K562 (cell line): ENCODE data around the gene MYL12B. TPM values are rescaled to one million over a fixed set of nuclear protein-coding genes. Genes with fewer than 3 reads are reported as not detected.

Experiments used
- BRCA1 ChIP-seq, 2 experiments: fragments of 450-650 bp in 1 of 2; sonication (generic) in 1 of 2; formaldehyde crosslinking in 1 of 2; IDR thresholded peaks; 2 replicates each; pipeline versions ENCODE4 v1.5.0 to v1.6.1; 2017 to 2020; ENCODE audit warnings: mild to moderate bottlenecking in 1 of 2, missing genetic modification reagents in 1 of 2
- C11orf30 ChIP-seq: fragments of 450-650 bp; IDR thresholded peaks from 2 replicates; pipeline ENCODE4 v1.6.1; 2016; ENCODE audit warnings: low read depth, mild to moderate bottlenecking
- DDX20 ChIP-seq: fragments of 450-650 bp; IDR thresholded peaks from 2 replicates; pipeline ENCODE4 v1.6.1; 2016; ENCODE audit warnings: missing genetic modification characterization, low read depth, mild to moderate bottlenecking, missing compliant biosample characterization, moderate library complexity
- FOXA1 ChIP-seq: fragments of 450-650 bp; IDR thresholded peaks from 2 replicates; pipeline ENCODE4 v1.6.1; 2016; ENCODE audit warnings: mild to moderate bottlenecking, borderline replicate concordance
- GABPB1 ChIP-seq: sonication (generic); formaldehyde crosslinking; IDR thresholded peaks from 2 replicates; pipeline ENCODE4 v1.8.0; 2022; ENCODE audit warnings: mild to moderate bottlenecking, missing genetic modification reagents
- GTF2E2 ChIP-seq: fragments of 200-800 bp; sonication (Bioruptor generic); IDR thresholded peaks from 2 replicates; pipeline ENCODE4 v1.6.1; 2016; ENCODE audit warnings: missing genetic modification characterization, missing compliant biosample characterization
- HDAC1 ChIP-seq, 2 experiments: fragments of 450-650 bp; IDR thresholded peaks; 2 replicates each; pipeline ENCODE4 v1.6.1; 2016 to 2017; ENCODE audit warnings: inconsistent platforms in 1 of 2, mild to moderate bottlenecking in 1 of 2, moderate library complexity in 1 of 2
- HLTF ChIP-seq: fragments of 450-650 bp; IDR thresholded peaks from 2 replicates; pipeline ENCODE4 v1.6.1; 2016
- MXI1 ChIP-seq: IDR thresholded peaks from 2 replicates; pipeline ENCODE4 v1.6.1; 2011; ENCODE audit warnings: low read depth, mild to moderate bottlenecking, improper control_type of control experiment, low read length
- OTX1 ChIP-seq: fragments of 450-650 bp; formaldehyde crosslinking; IDR thresholded peaks from 2 replicates; pipeline ENCODE4 v1.4.0; 2022; ENCODE audit warnings: mild to moderate bottlenecking
- RBM17 ChIP-seq: fragments of 200-400 bp; formaldehyde crosslinking; IDR thresholded peaks from 2 replicates; pipeline ENCODE4 v1.6.1; 2017; ENCODE audit warnings: low read depth, mild to moderate bottlenecking, low read length, borderline replicate concordance
- RUNX1 ChIP-seq: sonication (generic); IDR thresholded peaks from 2 replicates; pipeline ENCODE4 v1.6.1; 2016; ENCODE audit warnings: antibody characterized with exemption, low read depth
- SMARCC2 ChIP-seq: fragments of 450-650 bp; IDR thresholded peaks from 2 replicates; pipeline ENCODE4 v1.6.1; 2017; ENCODE audit warnings: antibody characterized with exemption, moderate library complexity, mild to moderate bottlenecking, low read depth
- SNIP1 ChIP-seq: fragments of 450-650 bp; IDR thresholded peaks from 2 replicates; pipeline ENCODE4 v1.7.1; 2017; ENCODE audit warnings: low read depth, mild to moderate bottlenecking
- TAF9B ChIP-seq: fragments of 450-650 bp; IDR thresholded peaks from 2 replicates; pipeline ENCODE4 v1.6.1; 2018; ENCODE audit warnings: mild to moderate bottlenecking; ENCODE audit not compliant: partially characterized antibody
- TBL1XR1 ChIP-seq, 2 experiments: IDR thresholded peaks; 2 replicates each; pipeline ENCODE4 v1.6.1; 2012; ENCODE audit warnings: improper control_type of control experiment in 2 of 2, low read length in 2 of 2, mild to moderate bottlenecking in 1 of 2
- TCF3 ChIP-seq: sonication (generic); formaldehyde crosslinking; IDR thresholded peaks from 2 replicates; pipeline ENCODE4 v1.4.0; 2020; ENCODE audit warnings: mild to moderate bottlenecking, missing genetic modification reagents
- ZEB2 ChIP-seq: fragments of 450-650 bp; IDR thresholded peaks from 2 replicates; pipeline ENCODE4 v1.6.1; 2016
- ZNF274 ChIP-seq: IDR thresholded peaks from 2 replicates; pipeline ENCODE4 v1.6.1; 2011; ENCODE audit warnings: low read depth, mild to moderate bottlenecking, low read length, moderate library complexity, borderline replicate concordance
- ZNF444 ChIP-seq: fragments of 250-450 bp; sonication (Bioruptor Pico); IDR thresholded peaks from 2 replicates; pipeline ENCODE4 v1.4.0; 2020; ENCODE audit warnings: mild to moderate bottlenecking, moderate library complexity
- ZNF696 ChIP-seq: fragments of 250-450 bp; sonication (Bioruptor Pico); conservative IDR thresholded peaks from 2 replicates; pipeline ENCODE4 v1.4.0; 2020; ENCODE audit warnings: mild to moderate bottlenecking, moderate library complexity
- polyA plus RNA-seq, 8 experiments: library from polyadenylated mRNA; depleted of rRNA in 4 of 8; stranded (reverse) in 5 of 8; unstranded in 3 of 8; fragments of >200 nt; fragmentation: Nextera tagmentation in 2 of 8; fragmentation: Illumina TruSeq in 1 of 8; extraction: Ambion mirVana in 2 of 8; extraction: Trizol in 1 of 8; gene quantifications; 2 replicates each; pipeline versions ENCODE4 v1.2.1 to v1.2.3, GENCODE V29; 2011 to 2014; ENCODE audit warnings: inconsistent platforms in 1 of 8, missing spikeins in 1 of 8
- total RNA-seq, 7 experiments: library from RNA; depleted of rRNA in 6 of 7; stranded (reverse); fragments of >200 nt in 6 of 7; fragmentation: Illumina TruSeq in 2 of 7; extraction: Trizol in 2 of 7; gene quantifications; 2 replicates each; pipeline versions ENCODE4 v1.2.1 to v1.2.3, GENCODE V29; 2011 to 2021; ENCODE audit warnings: low replicate concordance in 1 of 7
- TF ChIP-seq, protein P1 (sequence below): fragments of 250-450 bp; sonication (Bioruptor Pico); IDR thresholded peaks from 2 replicates; pipeline ENCODE4 v1.8.0; 2021; ENCODE audit warnings: mild to moderate bottlenecking, moderate library complexity
- TF ChIP-seq, protein P2 (sequence below): fragments of 450-650 bp; formaldehyde crosslinking; IDR thresholded peaks from 2 replicates; pipeline ENCODE4 v1.4.0; 2022; ENCODE audit warnings: mild to moderate bottlenecking, moderate library complexity
- TF ChIP-seq, protein P3 (sequence below): fragments of 450-650 bp; IDR thresholded peaks from 2 replicates; pipeline ENCODE4 v1.6.1; 2017; ENCODE audit warnings: antibody characterized with exemption

MYL12B gene
- total and polyA plus RNA-seq, 9 of the 15 experiments (the other 6 are each of a cell fraction or from before 2014, with no cell fraction given), result 220 to 995 (median 463) TPM

DNA sequence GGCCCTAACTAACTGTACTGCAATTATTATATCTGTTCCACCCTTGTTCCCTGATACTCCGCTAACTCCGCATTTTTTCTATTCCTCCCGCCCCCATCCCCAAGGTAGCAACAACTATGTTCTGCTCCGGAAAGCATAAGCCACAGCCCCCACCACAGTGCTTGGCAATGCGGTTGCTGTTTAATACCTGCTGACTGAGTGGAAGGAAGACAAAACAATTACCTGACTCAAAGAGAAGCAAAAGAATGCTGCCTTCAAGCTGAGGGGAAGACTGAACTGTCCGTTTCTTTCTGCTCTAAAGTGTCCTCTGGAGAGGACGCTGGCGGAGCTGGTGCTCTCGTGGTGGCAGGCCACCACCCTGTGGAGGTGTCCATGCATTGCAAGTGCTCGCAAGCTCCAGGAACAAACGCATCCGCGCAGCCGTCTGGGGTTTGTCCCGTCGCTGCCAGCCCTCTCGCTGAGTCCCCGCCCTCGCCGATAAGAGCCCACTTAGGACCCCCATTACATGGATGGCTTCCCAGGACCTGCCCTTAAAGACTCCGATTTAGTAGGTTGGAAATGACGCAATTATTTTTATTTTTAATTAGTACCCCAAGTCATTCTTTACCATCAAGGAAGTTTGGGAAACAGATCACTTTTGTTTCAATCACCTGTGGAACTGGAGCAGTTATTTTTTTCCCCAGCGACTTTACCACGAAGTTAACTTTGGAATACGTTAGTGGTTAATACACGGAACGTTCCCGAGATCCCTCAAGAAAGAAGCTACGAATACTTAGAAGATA, 15.9 kb upstream of the MYL12B start (continued):
- TF ChIP-seq SMARCC2 (no peak), ZNF274 (no peak), FOXA1 (no peak), TBL1XR1 (IDR thresholded peaks at IDR 0.05; ENCODE audit: low read length in 2 of 2) (peak; percentile 58 to 81; a peak in 2 of 4 replicates), HLTF (peak; percentile 25; the same call in 1 of the 2 replicates), ZEB2 (peak; percentile 26; the same call in 1 of the 2 replicates), MXI1 (0 out of 2 replicates have a peak, but pooled peaks have one; percentile 59), SNIP1 (no peak), TCF3 (peak; percentile 42; the same call in 1 of the 2 replicates), BRCA1 (IDR thresholded peaks at IDR 0.05) (no peak), BRCA1 (CRISPR knock-in tag; IDR thresholded peaks at IDR 0.05) (no peak), DDX20 (tag) (no peak; the same call in 1 of the 2 replicates), C11orf30 (no peak), RUNX1 (no peak; the same call in 1 of the 2 replicates), OTX1 (CRISPR knock-in tag) (no peak), GTF2E2 (tag) (no peak), RBM17 (no peak), GABPB1 (CRISPR knock-in tag) (peak; percentile 59; the same call in 1 of the 2 replicates), HDAC1 (IDR thresholded peaks at IDR 0.05) (0 out of 4 replicates have a peak, but pooled peaks of 1 of the 2 experiments have one; percentile 51), ZNF444 (no peak), ZNF696 (CRISPR knock-in tag) (no peak), TAF9B (no peak)
- TF ChIP-seq, protein P1, sequence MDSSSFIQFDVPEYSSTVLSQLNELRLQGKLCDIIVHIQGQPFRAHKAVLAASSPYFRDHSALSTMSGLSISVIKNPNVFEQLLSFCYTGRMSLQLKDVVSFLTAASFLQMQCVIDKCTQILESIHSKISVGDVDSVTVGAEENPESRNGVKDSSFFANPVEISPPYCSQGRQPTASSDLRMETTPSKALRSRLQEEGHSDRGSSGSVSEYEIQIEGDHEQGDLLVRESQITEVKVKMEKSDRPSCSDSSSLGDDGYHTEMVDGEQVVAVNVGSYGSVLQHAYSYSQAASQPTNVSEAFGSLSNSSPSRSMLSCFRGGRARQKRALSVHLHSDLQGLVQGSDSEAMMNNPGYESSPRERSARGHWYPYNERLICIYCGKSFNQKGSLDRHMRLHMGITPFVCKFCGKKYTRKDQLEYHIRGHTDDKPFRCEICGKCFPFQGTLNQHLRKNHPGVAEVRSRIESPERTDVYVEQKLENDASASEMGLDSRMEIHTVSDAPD, result 0 out of 2 replicates have a peak, but pooled peaks have one; percentile 44
- TF ChIP-seq, protein P2, sequence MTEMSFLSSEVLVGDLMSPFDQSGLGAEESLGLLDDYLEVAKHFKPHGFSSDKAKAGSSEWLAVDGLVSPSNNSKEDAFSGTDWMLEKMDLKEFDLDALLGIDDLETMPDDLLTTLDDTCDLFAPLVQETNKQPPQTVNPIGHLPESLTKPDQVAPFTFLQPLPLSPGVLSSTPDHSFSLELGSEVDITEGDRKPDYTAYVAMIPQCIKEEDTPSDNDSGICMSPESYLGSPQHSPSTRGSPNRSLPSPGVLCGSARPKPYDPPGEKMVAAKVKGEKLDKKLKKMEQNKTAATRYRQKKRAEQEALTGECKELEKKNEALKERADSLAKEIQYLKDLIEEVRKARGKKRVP (CRISPR knock-in tag), result no peak
- TF ChIP-seq, protein P3, sequence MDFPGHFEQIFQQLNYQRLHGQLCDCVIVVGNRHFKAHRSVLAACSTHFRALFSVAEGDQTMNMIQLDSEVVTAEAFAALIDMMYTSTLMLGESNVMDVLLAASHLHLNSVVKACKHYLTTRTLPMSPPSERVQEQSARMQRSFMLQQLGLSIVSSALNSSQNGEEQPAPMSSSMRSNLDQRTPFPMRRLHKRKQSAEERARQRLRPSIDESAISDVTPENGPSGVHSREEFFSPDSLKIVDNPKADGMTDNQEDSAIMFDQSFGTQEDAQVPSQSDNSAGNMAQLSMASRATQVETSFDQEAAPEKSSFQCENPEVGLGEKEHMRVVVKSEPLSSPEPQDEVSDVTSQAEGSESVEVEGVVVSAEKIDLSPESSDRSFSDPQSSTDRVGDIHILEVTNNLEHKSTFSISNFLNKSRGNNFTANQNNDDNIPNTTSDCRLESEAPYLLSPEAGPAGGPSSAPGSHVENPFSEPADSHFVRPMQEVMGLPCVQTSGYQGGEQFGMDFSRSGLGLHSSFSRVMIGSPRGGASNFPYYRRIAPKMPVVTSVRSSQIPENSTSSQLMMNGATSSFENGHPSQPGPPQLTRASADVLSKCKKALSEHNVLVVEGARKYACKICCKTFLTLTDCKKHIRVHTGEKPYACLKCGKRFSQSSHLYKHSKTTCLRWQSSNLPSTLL, result no peak
